Glutamatergic neuron (in vitro differentiated cells): ENCODE data around the gene TXN2. TPM values are rescaled to one million over a fixed set of nuclear protein-coding genes. Genes with fewer than 3 reads are reported as not detected.

ENCODE experiments used
- DNase-seq: peaks from one replicate; pipeline ENCODE4 v3.0.0; 2022
- H3K27ac Mint-ChIP-seq: one replicate; pipeline ENCODE4 v1.8.0; 2020; ENCODE audit warnings: mild to moderate bottlenecking, mixed read lengths, inconsistent platforms; ENCODE audit not compliant: unreplicated experiment
- H3K27me3 Mint-ChIP-seq: one replicate; pipeline ENCODE4 v1.8.0; 2020; ENCODE audit warnings: mild to moderate bottlenecking, moderate library complexity, mixed read lengths, inconsistent platforms; ENCODE audit not compliant: unreplicated experiment
- H3K36me3 Mint-ChIP-seq: one replicate; pipeline ENCODE4 v1.8.0; 2020; ENCODE audit warnings: mild to moderate bottlenecking, mixed read lengths, inconsistent platforms; ENCODE audit not compliant: unreplicated experiment
- H3K4me1 Mint-ChIP-seq: one replicate; pipeline ENCODE4 v1.8.0; 2020; ENCODE audit warnings: mild to moderate bottlenecking, low read depth, mixed read lengths, inconsistent platforms; ENCODE audit not compliant: unreplicated experiment
- H3K4me3 Mint-ChIP-seq: one replicate; pipeline ENCODE4 v1.8.0; 2020; ENCODE audit warnings: mild to moderate bottlenecking, mixed read lengths, inconsistent platforms; ENCODE audit not compliant: unreplicated experiment
- H3K9me3 Mint-ChIP-seq: one replicate; pipeline ENCODE4 v1.8.0; 2020; ENCODE audit warnings: mild to moderate bottlenecking, moderate library complexity, mixed read lengths, inconsistent platforms; ENCODE audit not compliant: unreplicated experiment
- CTCF ChIP-seq: fragments of 200-600 bp; sonication (generic); IDR thresholded peaks from one replicate; pipeline ENCODE4 v1.5.0; 2021; ENCODE audit not compliant: partially characterized antibody, unreplicated experiment
- total RNA-seq: library from RNA; stranded (reverse); fragmentation: NEBNext Ultra II Directional; extraction: Animal tissue kit (Norgen Biotek cat#: 25700); gene quantifications from one replicate; pipeline ENCODE4 v1.2.1, GENCODE V29; 2021; ENCODE audit not compliant: unreplicated experiment

TXN2 gene
- total RNA-seq, 1 donor from 2014 or later, result 66.1 TPM

GRCh38 chr22:36471341-36471821, 10.1 kb downstream of the TXN2 start:
- DNase-seq, result no peak
- no peaks in the 10 kb centered on the region for H3K36me3 Mint-ChIP-seq
- no peak for TF ChIP-seq CTCF
- peaks cover 5% of the 10 kb centered on the region for H3K27me3 Mint-ChIP-seq
- peaks cover 5% of the 10 kb centered on the region for H3K4me1 Mint-ChIP-seq
- H3K4me3 Mint-ChIP-seq, result no peak overlapping the region
- no peaks in the 10 kb centered on the region for H3K9me3 Mint-ChIP-seq
- no peak overlapping the region for H3K27ac Mint-ChIP-seq

GRCh38 chr22:36470994-36471331, 10.5 kb downstream of the TXN2 start:
- no peak for DNase-seq
- H3K4me1 Mint-ChIP-seq, result peaks cover 5% of the 10 kb centered on the region
- no peaks in the 10 kb centered on the region for H3K36me3 Mint-ChIP-seq
- H3K27me3 Mint-ChIP-seq, result peaks cover 5% of the 10 kb centered on the region
- TF ChIP-seq CTCF, result no peak
- no peak overlapping the region for H3K27ac Mint-ChIP-seq
- no peak overlapping the region for H3K4me3 Mint-ChIP-seq
- H3K9me3 Mint-ChIP-seq, result no peaks in the 10 kb centered on the region

DNA sequence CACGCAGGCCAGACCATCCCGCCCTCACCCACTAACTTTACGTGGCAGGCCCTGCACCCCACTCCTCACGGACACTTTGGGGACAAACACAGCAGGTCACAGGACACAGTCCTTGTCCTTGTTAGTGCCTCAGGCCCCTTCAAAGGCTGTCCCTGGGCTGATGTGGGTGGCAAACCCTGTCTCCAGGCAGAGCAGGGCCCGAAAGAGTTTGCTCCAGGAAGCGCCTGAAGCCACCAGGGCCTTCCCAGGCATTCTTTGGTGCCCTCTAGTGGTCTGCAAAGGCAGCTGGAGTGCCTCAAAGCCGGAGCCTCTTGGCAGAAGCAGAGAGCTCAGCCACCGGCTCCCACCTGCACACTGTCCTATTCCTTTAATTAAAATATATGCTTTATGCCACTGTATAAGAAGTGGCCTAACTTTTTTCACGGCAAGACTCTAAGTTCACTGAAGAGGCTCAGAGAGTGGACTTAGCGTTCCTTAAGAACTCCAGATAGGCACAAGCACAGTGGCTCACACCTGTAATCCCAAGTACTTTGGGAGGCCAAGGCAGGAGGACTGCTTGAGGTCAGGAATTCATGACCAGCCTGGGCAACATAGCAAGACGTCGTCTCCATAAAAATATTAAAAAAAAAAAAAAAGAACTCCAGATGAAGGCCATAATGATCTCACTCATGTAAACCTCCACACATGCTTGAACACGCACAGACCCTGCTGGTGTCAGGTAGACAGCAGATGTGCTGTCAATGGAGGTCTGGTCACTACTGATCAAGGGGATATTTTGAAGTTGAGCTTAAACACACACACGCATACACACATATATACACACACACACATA, 11.1 kb downstream of the TXN2 start:
- Mint-ChIP-seq H3K9me3 (no peaks in the 10 kb centered on the region), H3K36me3 (peaks cover 2% of the 10 kb centered on the region), H3K27me3 (peaks cover 5% of the 10 kb centered on the region), H3K4me3 (no peak overlapping the region), H3K27ac (no peak overlapping the region), H3K4me1 (peaks cover 5% of the 10 kb centered on the region)
- DNase-seq, result peak; percentile 83
- peak; percentile 87 for TF ChIP-seq CTCF

DNA sequence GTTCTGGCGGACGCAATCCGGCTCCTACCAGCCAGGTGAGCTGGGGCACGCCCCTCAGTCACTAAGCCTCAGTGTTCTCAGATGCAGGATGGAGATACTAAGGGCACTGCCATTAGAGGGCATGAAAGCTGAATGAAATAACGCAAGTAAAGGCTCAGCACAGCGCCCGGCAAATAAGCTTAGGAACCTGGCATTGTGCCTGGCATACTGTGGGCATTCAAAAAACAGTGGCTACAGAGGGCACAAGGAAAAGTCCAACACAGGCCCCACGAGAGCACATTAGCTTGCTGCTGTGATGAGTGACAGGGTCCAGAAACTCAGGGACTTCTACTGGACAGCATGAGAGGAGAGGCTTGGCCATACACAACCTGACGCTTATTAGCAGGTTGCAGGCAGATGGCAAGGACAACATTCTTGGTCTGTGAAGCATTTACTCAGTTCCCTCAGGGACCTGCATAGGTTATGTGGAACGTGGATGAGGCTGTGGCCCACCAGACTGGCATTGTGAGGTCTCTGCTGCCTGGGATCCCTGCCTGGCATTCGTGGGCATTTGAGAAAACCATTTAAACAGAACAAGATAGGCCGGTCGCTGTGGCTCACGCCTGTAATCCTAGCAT, 12.2 kb downstream of the TXN2 start:
- Mint-ChIP-seq H3K4me3 (no peak overlapping the region), H3K36me3 (peaks cover 4% of the 10 kb centered on the region), H3K27me3 (peaks cover 5% of the 10 kb centered on the region), H3K4me1 (peaks cover 5% of the 10 kb centered on the region), H3K9me3 (no peaks in the 10 kb centered on the region), H3K27ac (peak overlapping the region; percentile 22)
- DNase-seq, result no peak
- no peak for TF ChIP-seq CTCF

- no peak overlapping the region for H3K4me3 Mint-ChIP-seq
- TF ChIP-seq CTCF, result no peak
- peaks cover 4% of the 10 kb centered on the region for H3K36me3 Mint-ChIP-seq
- H3K27me3 Mint-ChIP-seq, result peaks cover 5% of the 10 kb centered on the region
- no peak for DNase-seq
- H3K4me1 Mint-ChIP-seq, result peaks cover 5% of the 10 kb centered on the region
- H3K9me3 Mint-ChIP-seq, result no peaks in the 10 kb centered on the region
- H3K27ac Mint-ChIP-seq, result no peak overlapping the region
Measured at GRCh38 chr22:36467946-36468345, 13.5 kb downstream of the TXN2 start.
